GM19372 (cell line): Measurements from ENCODE around the gene IP6K3.

Experiments used
- ATAC-seq: cut with Tn5 transposase; IDR thresholded peaks from one replicate; pipeline ENCODE4 v1.9.1; 2021; ENCODE audit warnings: mild to moderate bottlenecking, low read depth, moderate library complexity; ENCODE audit not compliant: unreplicated experiment

IP6K3 gene, protein sequence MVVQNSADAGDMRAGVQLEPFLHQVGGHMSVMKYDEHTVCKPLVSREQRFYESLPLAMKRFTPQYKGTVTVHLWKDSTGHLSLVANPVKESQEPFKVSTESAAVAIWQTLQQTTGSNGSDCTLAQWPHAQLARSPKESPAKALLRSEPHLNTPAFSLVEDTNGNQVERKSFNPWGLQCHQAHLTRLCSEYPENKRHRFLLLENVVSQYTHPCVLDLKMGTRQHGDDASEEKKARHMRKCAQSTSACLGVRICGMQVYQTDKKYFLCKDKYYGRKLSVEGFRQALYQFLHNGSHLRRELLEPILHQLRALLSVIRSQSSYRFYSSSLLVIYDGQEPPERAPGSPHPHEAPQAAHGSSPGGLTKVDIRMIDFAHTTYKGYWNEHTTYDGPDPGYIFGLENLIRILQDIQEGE

DNA sequence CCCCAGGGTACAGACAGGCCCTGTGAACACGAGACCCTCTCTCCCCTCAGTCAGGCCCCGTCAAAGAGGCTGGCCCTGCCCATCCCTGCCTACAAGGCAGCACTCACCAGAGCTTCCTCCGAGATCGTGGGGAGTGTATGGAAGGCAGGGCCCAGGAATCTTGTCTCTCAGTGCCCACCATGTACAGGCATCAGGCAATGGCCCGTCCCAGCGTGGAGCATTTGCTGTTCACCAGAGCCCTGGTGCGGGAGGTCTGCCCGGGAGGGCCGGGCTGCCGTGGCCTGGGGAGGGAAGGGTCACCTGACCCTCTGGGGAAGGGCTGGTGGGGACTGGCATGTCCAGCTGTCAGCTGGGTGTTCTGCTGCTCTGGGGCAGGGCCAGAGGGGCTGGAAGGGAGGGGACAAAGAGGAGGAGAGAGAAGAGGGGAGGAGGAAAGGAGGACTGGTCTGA, at the start of gene IP6K3:
IP6K3 (minus strand) TSS at position 255 of the 450 bp plus-strand sequence. CDS start 11,429 bp downstream, outside the sequence.
- ATAC-seq, result no peak

DNA sequence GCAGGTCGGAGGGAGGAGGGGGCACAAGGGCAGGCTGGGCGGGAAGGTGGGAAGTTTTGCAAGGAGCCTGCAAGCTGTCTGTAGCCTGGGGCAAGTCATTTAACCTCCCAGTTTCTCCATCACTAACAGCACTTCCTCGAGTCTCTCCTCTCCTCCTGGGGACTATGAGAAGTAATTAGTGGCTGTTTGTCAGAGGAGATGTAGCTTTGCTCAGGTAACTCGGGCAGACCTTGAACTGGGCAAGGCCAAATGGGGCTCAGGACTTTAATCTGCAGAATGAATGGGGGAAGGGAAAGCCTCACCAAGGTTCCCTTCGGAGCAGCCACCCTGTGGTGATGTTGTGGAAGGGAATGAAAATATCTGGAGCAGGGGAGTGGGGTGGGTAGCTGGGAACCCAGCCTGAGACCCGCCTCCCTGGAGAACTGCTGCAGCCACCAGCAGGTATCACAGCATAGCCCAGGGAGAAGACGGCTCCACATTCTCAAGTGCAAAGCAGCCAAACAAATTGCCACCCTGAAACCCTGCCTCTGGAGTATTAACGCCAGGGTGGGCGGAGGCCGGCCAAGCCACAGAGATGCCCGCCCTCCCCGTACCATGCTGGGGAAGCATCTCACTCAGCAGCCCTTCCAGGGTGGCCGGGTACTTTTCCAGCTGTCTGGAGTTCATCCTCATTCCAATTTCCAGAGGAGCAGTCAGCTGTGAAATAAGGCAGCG, 48.4 kb upstream of the IP6K3 start:
- no peak for ATAC-seq

DNA sequence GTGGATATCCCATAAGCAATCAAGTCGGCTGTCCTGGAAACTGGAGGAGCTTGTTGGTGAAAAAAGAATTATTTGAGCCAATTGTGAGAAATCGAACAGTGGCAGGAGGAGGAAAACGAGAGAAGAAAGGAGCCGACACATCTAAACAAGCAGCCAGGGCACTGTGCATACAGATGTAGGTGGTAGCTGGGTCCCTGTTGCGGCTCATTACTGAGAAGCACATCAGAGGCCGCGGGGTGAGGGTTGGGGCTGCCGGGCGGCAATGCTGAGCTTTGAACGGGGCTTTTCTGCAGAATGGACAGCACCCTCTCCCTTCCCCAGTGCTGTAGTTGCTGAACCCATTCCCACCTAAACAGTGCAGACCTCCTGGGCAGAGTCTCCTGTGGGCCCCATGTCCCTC, 46.3 kb upstream of the IP6K3 start:
- ATAC-seq, result no peak

DNA sequence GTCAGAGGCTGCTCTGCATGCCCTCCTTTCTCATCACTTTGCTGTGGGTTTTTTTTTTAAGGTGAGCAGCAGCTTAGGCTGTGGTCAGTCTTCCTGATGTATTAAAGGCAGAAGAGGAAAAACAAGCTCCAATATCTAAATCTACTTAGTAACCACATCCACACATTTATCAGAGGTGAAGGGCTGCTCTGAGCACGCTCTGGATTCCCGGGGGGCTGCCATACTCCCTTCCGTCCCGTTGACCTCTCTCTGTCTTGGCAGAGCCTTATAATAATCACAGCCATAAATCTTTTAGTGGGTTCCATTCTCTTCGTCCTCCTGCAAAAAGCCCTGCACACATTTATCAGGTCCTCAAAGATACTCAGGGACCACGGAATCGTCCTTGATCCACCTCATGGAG, 44.9 kb upstream of the IP6K3 start:
- no peak for ATAC-seq

DNA sequence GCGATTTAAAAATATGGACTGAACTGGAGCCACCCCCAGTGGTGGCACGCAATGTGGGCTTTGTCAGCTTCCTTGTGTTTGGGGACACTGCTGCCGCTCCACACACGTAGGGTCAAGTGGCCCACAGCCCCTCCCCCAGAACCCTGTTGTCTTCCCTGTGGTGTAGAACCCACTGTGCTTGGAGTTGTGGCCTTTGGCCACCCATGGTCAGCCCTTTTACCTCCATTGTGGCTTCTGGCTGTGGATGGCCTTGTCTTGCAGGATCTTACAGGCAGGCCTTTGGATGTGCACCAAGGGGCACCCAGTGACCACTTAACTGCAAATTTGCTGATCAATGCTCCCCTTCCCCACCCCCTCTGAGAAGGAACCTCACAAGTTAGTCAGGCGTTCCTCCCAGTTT, 44.2 kb upstream of the IP6K3 start:
- ATAC-seq, result no peak

DNA sequence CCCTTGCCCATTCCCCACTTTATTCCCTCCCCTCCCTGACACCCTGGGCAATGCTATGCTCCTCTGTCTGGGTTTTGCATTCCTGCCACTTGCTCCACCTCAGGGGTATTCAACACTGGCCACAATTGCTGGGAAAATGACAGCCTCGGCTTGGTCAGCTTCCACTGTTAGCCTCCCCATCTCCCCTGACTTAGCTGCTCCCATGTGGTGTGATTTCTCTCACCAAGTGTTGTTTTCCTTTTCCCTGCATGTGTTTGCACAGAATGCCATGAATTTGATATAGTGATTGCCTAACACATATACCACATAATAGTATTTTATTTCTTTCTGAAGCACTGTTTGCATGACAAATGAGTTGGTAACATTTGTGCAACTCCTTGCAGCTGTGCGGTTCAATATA, 43.7 kb upstream of the IP6K3 start:
- no peak for ATAC-seq

DNA sequence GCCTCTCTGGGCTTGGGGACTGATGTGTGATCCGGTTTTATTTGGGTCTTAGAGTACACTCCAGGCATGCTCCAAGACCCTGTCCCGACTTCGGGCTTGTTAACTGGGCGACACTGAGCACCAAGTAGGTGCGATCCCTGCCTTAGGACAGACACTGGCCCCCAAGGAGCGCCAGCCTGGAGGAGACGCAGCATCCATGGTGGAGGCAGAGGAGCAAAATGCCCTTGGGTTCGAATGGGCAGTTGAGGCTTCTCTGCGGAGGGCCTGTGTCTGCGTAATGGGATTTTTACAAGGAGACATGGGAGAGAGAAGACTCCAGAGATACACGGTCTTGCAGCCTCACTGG, 42.8 kb upstream of the IP6K3 start:
- ATAC-seq, result no peak

DNA sequence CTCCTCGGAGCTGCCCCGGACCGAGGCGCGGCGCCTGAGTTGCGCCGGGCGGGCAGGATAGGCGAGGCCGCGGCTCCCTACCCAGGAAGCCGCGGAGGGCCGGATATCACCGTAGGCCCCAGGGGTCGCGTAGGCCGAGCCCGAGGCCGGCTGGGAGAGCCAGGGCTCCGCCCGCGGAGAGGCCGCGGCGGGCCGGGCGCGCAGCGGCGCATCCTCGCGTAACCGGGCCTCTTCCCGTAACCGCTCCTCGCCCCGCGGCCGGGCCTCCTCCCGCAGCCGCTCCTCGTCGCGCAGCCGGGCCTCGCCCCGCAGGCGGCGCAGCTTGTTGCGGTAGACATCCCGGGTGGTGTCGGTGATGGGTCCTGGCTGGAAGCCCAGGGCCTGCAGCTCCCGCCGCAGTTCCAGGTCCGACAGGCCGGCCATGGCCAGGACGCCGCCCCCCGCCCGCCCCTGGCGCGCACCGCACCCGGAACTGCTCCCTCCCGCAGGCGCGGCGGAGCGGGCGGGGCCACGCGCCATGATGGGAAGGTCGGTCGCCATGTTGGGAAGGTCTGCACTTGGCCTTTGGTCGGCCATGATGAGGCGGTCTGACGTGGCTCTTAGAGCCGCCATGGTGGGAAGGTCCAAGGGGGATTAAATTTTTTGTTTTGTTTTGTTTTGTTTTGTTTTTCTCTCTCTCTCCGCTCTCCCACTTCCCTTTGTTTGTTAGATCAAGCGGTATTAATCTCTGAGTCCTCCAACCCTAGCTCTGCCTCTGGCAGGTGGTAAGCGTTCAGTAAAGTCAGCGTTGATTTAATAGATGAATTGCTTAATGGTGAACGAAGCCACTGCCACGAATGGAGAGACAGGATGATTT, 42.2 kb upstream of the IP6K3 start, which contains the start of gene LEMD2:
LEMD2 (minus strand) TSS at position 437 of the 856 bp plus-strand sequence; CDS start at position 423, 14 bp downstream.
- peak; percentile 86 for ATAC-seq

DNA sequence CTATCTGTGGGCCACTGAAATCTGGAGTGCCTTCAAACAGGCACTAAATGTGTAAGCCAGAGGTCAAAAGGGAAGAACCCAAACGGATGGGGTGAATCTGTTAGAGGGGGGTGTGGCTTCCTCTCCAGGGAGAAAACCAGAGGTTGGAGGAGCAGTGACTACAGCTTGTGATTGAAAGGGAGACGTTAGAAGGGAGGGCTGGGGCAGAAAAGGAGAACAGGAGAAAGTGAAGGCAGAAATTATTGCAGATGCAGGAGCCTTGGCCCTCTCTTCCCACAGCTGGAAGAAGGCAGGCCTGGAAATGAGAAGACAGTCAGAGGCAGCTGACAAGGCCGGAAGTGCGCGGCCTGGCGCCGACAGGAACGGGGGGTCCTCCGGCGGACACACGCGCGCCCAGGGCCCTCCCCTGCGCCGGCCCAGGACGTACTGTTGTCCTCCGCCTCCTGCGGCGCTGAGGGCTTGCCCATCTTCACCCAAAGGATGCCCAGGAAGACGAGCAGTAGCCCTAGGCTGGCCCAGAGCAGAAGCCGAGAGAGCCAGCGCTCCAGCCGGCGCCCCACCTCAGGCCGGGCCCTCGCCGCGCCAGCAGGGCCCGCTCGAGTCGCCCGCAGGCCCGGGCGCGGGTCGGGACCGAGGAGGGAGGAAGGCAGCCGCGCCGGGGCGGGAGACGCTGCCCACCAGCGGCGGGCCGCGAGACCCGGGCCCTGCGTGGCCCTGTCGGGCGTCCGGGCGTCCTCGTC, 41.4 kb upstream of the IP6K3 start:
- ATAC-seq, result peak; percentile 53

DNA sequence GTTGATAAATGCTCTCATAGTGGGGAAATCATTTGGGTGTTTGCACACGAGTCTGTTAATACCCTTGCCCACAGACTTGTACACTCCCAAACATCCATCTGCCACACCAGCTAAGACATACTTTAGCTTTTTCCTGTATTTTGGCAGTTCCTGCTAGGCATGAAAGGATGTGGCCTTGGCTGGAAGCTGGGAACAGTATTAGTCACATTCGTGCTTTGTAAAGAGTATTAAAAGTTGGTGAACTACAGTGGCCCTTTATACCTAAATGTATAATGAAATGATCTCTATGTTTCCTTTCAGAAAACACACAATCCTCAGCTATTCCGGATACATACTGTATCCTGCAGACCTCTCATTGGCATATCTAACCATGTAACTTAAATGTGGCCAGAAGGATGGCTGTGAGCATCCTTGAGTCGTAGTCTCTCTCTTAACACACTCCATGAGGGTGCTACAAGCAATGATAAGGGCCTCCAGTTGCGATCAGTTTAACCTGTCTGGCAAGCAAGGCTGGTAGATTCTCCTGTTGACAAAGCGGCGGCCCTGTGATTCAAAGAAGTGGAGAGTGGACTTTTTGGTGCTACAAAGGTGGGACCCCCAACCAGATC, 40.7 kb upstream of the IP6K3 start:
- no peak for ATAC-seq

DNA sequence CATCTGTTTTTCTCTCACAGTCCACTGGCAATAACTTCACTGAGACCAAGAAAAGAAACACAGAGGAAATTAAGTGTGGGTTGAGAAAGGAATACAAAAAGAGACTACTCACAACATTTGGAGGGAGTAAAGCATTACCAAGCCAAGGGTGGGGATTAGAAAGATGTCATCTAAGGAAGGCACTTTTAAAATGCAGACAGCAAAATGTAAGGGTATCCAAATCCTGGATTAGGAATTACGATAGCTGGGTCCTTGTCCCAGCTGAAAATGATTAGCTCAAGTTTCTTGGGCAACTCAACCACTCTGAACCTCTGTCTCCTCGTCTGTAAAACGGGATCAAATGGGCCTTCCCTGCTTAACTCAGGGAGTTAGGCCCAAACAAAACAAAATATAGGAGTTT, 40.0 kb upstream of the IP6K3 start:
- ATAC-seq, result no peak

DNA sequence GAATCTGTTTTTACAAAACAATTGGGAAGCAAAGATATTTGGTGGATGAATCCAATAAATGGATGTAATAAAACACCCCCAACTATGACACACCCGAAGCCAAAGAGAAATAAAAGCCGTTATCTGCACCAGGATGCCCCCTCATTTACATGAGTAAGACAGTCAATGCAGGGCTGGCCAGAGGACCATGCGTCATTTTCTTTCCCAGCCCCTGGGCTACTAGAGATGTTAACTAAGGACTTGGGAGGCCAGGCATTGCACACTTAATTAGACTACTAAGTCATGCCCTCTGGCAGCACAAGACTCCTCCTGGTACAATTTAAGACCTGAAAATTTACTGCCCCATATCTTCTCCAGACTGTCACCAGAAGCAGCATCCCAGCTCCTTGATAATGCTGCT, 39.1 kb upstream of the IP6K3 start:
- no peak for ATAC-seq

DNA sequence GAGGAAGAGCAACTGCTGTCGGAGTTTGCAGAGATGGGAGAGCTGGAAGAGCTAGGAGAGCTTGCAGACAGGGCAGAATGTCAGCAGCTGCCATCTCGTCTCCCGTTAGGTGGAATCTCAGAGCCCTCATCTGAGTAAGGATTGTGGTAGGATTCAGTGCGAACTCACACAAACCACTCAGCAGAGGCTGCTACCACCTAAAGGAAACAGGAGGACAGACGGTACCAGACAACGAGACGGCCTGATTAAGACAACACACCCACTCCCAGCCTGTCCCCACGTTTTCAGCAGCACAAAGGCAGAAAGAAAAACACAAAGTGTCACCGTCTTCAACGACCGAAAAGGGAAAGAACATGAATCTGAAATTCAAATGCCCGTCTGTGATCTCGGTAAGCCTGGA, 38.1 kb upstream of the IP6K3 start:
- no peak for ATAC-seq

DNA sequence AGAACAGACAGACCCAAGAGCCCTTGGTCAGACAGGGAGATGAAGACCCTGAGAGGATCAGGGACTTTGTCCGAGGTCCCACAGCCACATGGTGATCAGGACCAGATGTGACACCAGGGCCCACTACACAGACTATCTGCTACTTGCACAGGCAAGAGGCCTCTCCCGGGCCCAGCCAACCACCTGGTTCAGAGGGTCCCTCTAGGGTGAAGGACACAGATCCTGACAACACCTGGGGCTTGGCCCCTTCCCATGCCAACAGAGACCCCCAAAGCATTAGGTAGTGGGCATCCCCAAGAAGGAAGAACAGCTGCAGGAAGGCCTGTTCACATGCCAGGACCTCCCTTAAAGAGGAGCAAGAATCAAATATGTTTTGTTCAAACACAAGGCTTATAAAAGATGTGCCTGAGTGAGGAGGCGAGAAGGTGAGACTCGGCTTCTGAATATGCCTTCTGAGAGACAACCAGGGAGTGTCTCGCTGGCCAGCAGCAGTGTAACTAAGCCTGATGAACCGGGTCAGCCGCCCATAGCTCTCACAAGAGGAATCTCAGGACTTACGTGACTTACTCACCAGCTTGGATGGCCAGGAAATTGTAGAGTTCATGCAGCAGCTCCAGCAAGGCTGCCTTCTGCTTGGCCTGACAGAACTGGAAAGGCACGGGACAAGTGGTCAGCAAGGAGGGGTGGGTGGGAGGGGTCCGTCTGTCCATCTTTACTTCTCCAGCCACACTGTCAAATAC, 37.2 kb upstream of the IP6K3 start:
- no peak for ATAC-seq

DNA sequence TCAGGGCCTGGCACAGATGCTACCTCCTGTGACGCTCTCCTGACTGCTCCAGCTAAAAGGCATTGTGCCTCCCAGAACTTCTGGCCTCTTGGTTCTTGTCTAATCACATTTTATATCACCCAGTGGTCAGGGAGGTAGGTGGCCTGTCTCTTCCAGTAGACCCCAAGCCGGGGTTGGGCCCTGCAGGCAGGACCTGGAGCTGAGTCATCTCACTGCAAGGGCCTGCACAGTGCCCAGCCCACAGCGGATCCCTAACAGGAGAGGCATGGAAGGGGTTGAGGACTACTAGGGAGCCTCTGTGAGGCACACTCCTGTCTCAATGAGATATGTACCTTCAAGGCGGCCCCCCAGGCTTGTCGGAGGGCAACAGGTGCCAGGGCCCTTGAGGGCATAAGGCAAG, 35.9 kb upstream of the IP6K3 start:
- ATAC-seq, result no peak

DNA sequence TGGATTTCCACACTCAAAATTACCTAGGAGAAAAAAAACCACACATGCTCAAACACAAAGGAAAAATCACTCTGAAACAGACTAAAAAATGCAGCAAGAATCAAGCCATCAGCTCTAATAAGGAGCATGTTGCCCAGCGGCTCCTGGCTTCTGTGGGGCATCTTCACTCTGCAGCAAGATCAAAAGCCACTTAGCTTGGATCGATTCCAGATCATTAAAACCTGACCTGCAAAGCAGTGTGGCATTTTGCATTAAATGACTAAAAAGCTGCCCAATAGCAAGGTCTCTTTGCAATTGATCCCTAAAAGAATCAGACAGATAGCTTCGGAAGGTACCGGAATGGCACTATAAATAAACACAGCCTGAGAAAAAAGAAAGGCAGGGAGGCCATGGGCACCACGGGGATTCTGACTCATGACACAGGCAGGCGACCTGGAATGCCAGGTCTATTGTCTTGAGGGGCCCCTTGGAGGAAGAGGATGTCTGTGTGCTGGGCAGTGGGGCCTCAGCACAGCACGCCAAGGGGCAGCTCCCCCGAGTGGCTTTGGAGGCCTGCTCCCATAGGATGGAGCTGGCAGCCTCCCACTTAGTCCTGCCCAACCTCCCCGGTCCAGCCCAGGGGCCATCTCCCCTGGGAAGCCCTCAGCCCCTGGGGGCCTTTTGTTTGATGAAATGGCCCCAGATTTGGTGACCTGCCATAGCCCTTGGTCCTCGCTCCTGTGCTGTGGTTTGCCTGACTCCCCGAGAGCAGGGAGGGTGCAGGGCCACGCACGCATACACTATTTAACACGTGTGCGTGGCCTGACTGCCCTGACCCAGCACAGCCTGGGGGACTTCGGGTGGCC, 34.6 kb upstream of the IP6K3 start:
- no peak for ATAC-seq

DNA sequence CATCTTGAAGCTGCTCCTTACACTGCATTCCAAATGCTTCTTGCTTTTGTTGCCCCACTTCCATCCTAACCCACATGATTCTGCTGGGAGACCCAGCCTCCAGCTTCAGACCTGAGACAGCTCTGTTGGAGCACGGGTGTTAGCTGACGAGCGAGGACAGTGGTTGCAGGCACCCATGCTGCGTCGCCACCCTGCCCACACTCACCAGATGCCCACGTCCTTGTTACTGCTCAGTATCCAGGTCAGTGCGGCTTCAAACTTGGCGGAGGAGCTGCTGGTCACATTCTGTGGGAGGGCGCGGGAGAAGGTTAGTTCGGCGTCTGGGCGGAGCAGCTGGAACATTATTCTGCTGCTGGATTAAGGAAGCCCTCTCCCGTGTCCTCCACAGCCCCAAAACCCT, 33.2 kb upstream of the IP6K3 start:
- ATAC-seq, result no peak

DNA sequence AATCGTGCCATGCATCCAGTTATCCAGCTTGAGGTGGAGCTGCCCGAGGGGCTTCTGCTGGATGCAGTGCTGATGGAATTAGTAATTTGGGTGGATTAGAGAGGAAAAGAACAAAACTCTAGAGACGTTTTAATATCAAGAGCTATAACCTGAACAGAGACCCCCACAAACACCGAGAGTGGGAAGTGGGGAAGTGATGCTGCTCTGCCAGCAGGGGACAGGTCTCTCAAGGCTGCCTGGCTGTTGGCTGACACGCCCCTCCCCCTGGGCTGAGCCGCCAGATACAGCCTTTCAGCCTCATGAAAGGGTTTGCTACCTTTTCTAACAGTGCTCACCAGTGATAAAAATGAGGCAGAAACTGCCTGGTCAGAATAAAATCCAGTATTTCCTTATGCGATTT, 32.6 kb upstream of the IP6K3 start:
- ATAC-seq, result no peak
